Measurements from ENCODE around the gene SH2D1A. TPM values are rescaled to one million over a fixed set of nuclear protein-coding genes. Genes with fewer than 3 reads are reported as not detected.

SH2D1A gene
- total RNA-seq, 1 donor from 2014 or later = 0.74 TPM

- Histone ChIP-seq H3K27me3 (no peaks in the 10 kb centered on the region), H3K4me1 (no peaks in the 10 kb centered on the region), H3K9me3 (no peaks in the 10 kb centered on the region), H3K4me3 (no peak overlapping the region), H3K27ac (no peak overlapping the region), H3K36me3 (no peaks in the 10 kb centered on the region)
- no peak for DNase-seq (ENCODE audit: extremely low spot score in 2 of 2)
- TF ChIP-seq, protein P1, sequence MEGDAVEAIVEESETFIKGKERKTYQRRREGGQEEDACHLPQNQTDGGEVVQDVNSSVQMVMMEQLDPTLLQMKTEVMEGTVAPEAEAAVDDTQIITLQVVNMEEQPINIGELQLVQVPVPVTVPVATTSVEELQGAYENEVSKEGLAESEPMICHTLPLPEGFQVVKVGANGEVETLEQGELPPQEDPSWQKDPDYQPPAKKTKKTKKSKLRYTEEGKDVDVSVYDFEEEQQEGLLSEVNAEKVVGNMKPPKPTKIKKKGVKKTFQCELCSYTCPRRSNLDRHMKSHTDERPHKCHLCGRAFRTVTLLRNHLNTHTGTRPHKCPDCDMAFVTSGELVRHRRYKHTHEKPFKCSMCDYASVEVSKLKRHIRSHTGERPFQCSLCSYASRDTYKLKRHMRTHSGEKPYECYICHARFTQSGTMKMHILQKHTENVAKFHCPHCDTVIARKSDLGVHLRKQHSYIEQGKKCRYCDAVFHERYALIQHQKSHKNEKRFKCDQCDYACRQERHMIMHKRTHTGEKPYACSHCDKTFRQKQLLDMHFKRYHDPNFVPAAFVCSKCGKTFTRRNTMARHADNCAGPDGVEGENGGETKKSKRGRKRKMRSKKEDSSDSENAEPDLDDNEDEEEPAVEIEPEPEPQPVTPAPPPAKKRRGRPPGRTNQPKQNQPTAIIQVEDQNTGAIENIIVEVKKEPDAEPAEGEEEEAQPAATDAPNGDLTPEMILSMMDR (IDR thresholded peaks at IDR 0.05) = no peak
- TF ChIP-seq POLR2AphosphoS5 (IDR thresholded peaks at IDR 0.05; ENCODE audit: insufficient read depth in 1 of 2, low read depth in 1 of 2) (no peak), POLR2A (IDR thresholded peaks at IDR 0.05) (no peak)
- intact Hi-C loops (cut with DNase I) = no loop called here
These were observed 23.4 kb downstream of the SH2D1A start for GRCh38 chrX:124369722-124370121.

DNA sequence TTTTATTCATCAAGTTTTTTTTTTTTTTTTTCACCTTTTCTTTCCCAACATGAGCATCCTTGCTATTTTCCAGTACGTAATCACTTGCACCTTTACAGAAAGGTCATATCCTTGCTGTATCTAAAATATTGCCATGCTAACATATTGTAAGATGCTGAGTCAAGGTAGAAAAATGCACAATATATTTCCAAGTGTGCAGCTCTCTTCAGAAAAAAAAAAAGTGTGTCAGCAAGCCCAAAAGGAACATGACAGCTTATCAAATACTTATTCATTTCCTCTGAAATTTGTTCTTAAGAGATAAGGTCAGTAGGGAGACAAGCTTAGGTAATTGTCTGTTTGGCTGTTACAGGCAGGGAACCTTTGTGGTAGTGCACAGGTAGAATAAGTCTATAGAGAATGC, 27.0 kb downstream of the SH2D1A start:
- no peak overlapping the region for H3K27ac ChIP-seq
- H3K27me3 ChIP-seq = no peaks in the 10 kb centered on the region
- H3K36me3 ChIP-seq = no peaks in the 10 kb centered on the region
- no peak for DNase-seq (ENCODE audit: extremely low spot score in 2 of 2)
- H3K4me3 ChIP-seq = no peak overlapping the region
- intact Hi-C loops (cut with DNase I) = no loop called here
- H3K4me1 ChIP-seq = no peaks in the 10 kb centered on the region
- H3K9me3 ChIP-seq = no peaks in the 10 kb centered on the region
- TF ChIP-seq POLR2AphosphoS5 (IDR thresholded peaks at IDR 0.05; ENCODE audit: insufficient read depth in 1 of 2, low read depth in 1 of 2) (no peak), POLR2A (IDR thresholded peaks at IDR 0.05) (no peak)
- TF ChIP-seq, protein P1 (IDR thresholded peaks at IDR 0.05) = no peak

- Histone ChIP-seq H3K27ac (no peak overlapping the region), H3K4me1 (no peaks in the 10 kb centered on the region), H3K4me3 (no peak overlapping the region), H3K36me3 (no peaks in the 10 kb centered on the region), H3K27me3 (no peaks in the 10 kb centered on the region), H3K9me3 (no peaks in the 10 kb centered on the region)
- TF ChIP-seq POLR2A (IDR thresholded peaks at IDR 0.05) (no peak), POLR2AphosphoS5 (IDR thresholded peaks at IDR 0.05; ENCODE audit: insufficient read depth in 1 of 2, low read depth in 1 of 2) (no peak)
- TF ChIP-seq, protein P1 (IDR thresholded peaks at IDR 0.05) = no peak
- intact Hi-C loops (cut with DNase I) = no loop called here
- DNase-seq (ENCODE audit: extremely low spot score in 2 of 2) = no peak
These were observed 32.3 kb downstream of the SH2D1A start for GRCh38 chrX:124378643-124379042.

GRCh38 chrX:124383354-124383753, 37.0 kb downstream of the SH2D1A start:
- TF ChIP-seq POLR2AphosphoS5 (IDR thresholded peaks at IDR 0.05; ENCODE audit: insufficient read depth in 1 of 2, low read depth in 1 of 2) = no peak
- TF ChIP-seq, protein P1 (IDR thresholded peaks at IDR 0.05) = no peak
- TF ChIP-seq POLR2A (IDR thresholded peaks at IDR 0.05) = no peak
- Histone ChIP-seq H3K9me3 (no peaks in the 10 kb centered on the region), H3K36me3 (no peaks in the 10 kb centered on the region), H3K27ac (no peak overlapping the region), H3K4me1 (no peaks in the 10 kb centered on the region), H3K4me3 (no peak overlapping the region), H3K27me3 (no peaks in the 10 kb centered on the region)
- intact Hi-C loops (cut with DNase I) = no loop called here
- DNase-seq (ENCODE audit: extremely low spot score in 2 of 2) = no peak

DNA sequence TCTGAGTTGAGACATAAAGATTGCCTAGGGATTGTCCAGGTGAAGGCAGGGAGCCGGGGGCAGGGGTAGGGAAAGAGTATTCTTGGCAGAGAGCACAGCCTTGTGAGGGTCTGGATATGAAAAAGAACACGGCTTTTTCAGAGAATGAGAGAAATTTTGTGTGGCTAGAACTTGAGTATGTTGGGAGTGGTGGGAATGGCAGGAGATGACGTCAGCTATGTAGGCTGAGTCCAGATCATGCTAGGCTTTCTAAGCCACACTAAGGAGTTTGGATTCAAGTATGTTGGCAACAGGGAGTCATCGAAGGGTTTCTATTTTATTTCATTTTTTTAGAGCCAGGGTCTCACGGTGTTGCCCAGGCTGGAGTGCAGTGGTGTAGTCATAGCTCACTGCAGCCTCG, 40.0 kb downstream of the SH2D1A start:
- Histone ChIP-seq H3K4me1 (no peaks in the 10 kb centered on the region), H3K27me3 (no peaks in the 10 kb centered on the region), H3K27ac (no peak overlapping the region), H3K36me3 (no peaks in the 10 kb centered on the region), H3K4me3 (no peak overlapping the region), H3K9me3 (no peaks in the 10 kb centered on the region)
- intact Hi-C loops (cut with DNase I) = no loop called here
- no peak for DNase-seq (ENCODE audit: extremely low spot score in 2 of 2)
- no peak for TF ChIP-seq POLR2A (IDR thresholded peaks at IDR 0.05)

- Histone ChIP-seq H3K4me3 (no peak overlapping the region), H3K9me3 (no peaks in the 10 kb centered on the region), H3K27ac (no peak overlapping the region), H3K36me3 (no peaks in the 10 kb centered on the region), H3K27me3 (no peaks in the 10 kb centered on the region), H3K4me1 (no peaks in the 10 kb centered on the region)
- DNase-seq (ENCODE audit: extremely low spot score in 2 of 2) = no peak
- intact Hi-C loops (cut with DNase I) = no loop called here
- no peak for TF ChIP-seq POLR2AphosphoS5 (IDR thresholded peaks at IDR 0.05; ENCODE audit: insufficient read depth in 1 of 2, low read depth in 1 of 2)
- TF ChIP-seq POLR2A (IDR thresholded peaks at IDR 0.05) = no peak
- TF ChIP-seq, protein P1 (IDR thresholded peaks at IDR 0.05) = peak; percentile 39 to 47 (median 46)
These were observed 42.2 kb downstream of the SH2D1A start for GRCh38 chrX:124388562-124388961.

Measured in vagina (tissue), 2 donors.